Measurements from ENCODE around the gene AGPAT1.

GRCh38 chr6:32220021-32220420 is 44.1 kb upstream of the AGPAT1 start:
- TF ChIP-seq ZNF274 (IDR thresholded peaks at IDR 0.05; ENCODE audit: low read depth, low read length) (no peak), YY1 (IDR thresholded peaks at IDR 0.05; ENCODE audit: insufficient read depth, insufficient read length) (no peak)
